Raji (cell line): Measurements from ENCODE around the gene MAPRE2.

Source experiments
- POLR2A ChIP-seq: IDR thresholded peaks from 2 replicates; pipeline ENCODE4 v1.6.1; 2011; ENCODE audit warnings: low read depth, low read length, control low read depth; ENCODE audit not compliant: insufficient read depth

The MAPRE2 gene

DNA sequence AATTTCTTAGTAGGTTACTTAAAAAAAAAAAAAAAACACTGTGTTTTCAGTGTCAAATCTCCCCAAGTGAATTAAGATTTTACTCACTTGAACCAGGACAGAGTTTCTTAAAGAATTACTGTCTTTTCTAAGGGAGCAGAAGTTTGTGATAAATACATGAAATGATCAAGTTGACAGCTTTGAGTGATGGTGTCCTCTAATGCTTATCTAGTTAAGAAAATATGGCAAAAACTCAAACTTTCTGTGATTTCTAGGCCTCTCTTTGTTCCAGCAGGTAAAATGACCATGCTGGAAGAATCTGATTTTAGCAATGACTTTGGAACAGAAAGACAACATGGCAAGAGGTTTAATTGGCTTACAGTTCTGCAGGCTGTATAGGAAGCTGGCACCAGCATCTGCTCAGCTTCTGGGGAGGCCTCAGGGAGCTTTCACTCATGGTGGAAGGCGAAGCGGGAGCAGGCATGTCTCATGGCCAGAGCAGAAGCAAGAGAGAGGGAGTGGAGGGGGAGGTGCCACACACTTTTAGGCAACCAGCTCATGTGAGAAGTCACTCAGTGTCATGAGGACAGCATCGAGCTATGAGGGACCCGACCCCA is 6.6 kb downstream of the MAPRE2 start:
- no peak for TF ChIP-seq POLR2A

DNA sequence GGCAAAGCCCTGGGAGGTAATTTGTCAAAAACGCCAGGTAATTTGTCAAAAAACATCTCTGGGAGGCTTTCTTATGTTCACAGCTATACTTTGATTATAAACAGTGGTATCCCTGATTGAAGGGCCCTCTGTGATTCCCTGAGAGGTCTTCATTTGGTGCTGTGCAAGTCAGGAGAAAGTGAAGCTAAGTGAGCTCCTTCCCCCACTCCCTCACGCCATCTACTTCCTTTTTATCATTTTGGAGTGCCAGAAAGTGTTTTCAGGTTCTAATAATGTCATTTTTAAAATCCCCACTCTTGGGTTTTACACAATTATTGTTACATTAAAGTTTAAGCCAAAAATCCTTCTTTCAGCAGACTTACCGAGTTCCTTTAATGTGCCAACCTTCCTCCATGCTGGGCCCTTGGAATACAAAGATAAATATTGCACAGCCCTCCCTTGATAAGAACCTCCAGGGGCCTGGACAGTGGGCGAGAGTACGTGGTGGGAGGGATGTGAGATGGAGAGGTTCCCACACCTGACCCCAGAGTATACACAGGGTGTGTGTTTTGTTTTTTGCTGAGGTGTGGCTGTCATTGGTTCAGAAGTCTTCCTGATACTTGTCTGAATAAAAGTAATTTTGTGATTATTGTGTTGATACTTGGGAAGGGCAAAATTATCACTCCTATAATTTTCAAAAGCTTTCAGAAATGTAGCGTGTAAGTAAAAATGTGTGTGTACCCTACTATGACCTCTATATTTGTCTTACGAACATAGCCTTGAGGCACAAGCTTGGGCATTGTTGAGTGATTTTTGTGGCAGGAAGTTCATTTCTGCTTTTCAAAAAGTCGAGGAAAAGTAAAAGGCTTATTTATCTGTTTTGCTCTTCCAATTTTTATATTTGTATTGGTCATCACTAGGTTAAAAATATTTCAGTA is 8.2 kb downstream of the MAPRE2 start:
- TF ChIP-seq POLR2A = no peak

DNA sequence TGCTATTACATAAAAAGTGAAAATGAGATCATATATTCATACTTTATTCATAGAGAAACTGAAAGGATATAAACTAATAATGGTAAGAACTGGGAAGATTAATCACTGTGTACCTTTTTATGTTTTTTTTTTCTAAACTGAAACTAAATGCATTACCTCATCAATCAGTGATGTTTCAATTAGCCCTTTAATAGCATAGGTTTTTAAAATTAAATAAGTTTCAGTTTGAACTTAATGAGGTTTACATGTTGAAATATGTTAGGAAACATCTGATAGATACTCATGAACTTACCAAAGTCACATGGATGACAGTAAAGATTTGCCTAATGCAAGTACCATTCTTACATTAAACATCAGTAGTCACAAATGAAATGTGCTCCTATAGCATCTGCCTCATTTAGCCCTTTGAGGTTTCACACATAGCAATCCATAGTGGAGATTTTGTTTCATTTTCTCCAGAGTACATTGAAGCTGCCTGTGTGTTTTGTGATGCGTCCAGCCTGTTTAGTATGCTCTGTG is 8.9 kb downstream of the MAPRE2 start:
- no peak for TF ChIP-seq POLR2A

DNA sequence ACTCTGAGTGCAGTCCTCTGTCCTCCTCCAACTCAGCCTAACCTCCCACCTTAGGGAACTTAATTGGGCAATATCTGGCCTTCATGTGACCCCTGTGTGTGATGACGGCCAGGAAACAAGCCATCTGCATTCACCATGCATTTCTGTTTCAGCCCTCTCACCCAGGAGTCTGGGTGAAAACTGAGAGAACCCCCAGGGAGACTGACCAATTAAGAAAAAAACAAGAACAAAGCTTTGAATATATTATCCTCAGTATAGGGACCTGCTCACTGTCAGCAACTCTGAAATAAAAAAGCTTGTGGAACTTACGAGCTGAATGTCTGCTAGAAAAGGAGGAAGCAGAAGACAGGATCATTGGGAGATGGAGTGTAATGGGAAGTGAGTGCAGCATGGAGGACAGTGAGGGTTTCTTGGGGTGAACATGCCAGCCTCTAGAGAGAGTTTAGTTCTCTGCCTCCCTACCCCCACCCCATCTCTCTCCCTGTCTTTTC is 9.5 kb downstream of the MAPRE2 start:
- TF ChIP-seq POLR2A = no peak

DNA sequence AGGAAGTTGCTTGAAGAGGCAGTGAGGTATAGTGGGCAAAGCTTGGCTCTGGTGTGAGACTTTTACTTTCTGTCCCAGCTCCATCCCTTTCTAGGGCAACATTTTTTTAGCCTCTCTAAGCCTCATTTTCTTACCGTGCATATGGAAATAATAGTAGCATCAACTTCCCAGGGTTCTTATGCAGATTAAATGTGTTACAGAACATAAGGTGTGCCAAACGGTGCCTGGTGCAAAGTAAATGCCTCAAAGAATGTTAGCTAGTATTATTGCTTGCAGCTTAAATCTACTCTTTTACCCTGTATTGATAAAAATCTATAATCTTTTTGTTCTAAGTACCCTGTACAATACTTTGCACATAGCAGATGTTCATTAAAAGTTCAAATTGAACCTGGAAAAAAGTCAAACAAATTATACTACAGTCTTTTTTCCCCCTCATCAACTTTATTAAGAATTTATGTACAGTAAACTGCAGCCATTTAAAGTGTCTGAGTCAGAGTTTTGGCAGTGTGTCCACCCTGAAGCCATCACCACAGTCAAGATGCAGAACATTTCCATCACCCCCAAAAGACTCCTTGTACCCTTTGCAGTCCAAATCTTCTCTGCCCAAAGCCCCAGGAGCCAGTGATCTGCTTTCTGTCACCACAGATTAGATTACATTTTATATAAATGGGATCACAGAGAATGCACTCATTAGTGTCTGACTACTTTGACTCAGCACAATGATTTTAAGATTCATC is 10.6 kb downstream of the MAPRE2 start:
- TF ChIP-seq POLR2A = no peak

DNA sequence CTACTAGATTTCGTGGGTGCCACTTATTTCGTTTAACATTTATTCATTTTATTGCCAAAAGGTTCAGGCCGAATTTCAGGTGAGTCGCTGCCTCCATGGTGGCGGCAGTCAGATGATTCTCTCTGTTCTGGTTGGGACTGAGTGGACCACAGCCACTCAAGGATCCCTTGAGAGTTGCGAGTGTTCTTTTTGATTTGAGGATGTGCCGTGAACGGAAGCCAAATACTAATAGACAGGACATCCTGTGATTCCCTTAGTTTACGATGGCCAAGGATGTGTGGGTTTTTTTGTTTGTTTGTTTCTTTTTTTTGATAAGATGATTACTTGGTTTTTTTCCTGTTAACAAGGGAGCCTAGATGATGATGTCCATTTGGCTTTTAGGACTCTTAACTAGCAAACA is 13.2 kb downstream of the MAPRE2 start:
- no peak for TF ChIP-seq POLR2A

DNA sequence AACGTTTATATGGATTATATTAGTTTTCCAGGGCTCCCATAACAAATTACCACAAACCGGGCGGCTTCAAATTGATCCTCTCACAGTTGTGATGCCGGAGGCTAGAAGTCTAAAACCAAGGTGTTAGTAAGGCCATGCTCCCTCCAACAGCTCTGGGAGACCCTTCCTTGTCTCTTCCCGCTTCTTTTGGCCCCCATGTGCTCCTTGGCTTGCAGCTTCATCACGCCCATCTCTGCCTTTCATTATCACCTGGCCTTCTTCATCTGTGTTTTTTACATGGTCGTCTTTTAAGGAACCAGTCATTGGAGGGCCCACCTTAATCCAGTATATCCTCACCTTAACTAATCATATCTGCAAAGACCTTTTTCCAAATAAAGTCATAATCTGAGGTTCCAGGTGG is 13.9 kb downstream of the MAPRE2 start:
- TF ChIP-seq POLR2A = no peak

DNA sequence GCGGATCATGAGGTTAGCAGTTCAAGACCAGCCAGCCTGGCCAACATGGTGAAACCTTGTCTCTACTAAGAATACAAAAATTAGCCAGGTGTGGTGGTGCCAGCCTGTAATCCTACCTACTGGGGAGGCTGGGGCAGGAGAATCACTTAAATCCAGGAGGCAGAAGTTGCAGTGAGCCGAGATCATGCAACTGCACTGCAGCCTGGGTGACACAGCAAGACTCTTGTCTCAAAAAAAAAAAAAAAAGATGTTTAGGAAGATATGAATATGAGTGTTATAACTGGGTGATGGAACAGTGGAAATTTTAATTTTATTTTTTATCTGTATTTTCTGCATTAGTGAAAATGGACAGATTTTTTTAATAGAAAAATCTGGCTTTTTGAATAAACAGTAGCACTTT is 14.5 kb downstream of the MAPRE2 start:
- no peak for TF ChIP-seq POLR2A

DNA sequence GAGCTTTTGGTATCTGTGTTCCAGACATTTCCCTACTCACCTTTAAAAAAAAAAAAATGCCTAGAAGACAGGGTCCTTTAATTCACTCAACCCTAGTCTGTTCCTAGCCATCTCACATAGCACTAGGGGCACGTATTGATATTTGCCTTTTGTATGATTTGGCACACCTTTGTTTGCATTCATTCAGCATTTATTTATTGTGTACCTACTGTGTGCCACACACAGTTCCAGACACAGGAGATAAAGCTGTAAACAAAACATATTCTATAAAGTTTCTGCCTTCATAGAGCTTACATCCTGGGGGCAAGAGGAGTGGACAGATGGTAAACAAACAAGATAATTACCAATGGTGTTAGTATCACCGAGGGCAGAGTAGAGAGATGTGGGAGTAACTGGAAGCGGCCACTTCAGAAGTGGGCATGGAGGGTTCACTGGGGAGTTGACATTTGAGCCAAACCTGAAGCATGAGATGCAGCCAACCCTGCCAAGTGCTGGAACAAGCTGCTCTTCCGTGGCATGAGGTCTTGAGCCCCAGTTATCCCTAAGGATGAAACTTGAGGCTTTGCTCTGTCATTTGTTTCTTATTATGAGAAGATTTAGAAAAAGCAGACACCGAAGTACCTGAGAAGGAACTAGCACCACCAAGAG is 18.2 kb downstream of the MAPRE2 start:
- TF ChIP-seq POLR2A = no peak

DNA sequence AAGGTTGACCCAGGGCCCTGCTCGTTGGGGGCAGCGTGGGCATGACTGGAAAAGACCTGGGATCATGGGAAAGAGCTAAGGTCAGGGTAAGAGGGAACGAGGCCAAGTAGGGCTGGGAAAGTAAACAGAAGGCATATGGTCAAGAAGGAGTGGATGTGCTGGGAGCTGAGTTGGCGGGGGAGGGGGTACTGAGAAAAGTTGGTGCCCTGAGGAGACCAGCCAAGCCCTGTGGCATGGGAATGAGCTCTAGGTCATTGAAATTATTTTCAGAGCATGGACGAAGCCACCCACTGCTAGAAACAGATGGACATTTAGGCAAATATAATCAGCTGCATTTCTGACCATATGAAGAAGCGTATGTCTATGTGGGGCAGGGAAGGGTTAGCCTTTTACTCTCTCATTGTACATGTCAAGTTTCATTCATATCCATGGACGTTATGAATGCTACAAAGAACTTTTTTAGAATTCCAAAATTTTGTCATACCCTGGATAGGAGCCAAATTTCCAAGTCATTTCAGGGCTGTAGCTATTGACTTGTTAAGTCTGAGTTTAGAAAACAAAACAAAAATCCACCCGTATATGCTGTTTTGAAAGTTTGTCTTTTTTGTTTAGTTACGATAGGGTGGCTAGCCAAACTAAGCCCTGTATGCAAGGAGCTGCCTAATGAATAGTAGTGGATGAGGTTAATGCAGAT is 19.1 kb downstream of the MAPRE2 start:
- no peak for TF ChIP-seq POLR2A

DNA sequence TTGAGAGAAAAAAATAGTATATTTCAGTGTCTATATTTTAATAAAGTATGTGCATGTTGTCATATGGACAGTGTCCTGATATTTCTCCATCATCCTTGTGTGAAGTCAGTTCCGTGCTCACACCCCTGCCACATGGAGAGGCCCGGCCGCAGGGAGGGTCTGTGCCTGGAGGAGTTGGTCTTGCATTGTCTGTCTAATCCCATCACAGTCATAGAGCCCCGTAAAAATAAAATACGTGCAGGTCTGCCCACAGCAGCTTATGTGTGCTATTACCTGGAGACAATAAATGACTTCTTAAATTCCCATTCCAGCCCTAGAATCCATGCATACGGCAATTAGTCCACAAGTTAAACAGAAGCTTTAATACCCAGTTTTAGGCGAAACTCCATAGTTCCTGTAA is 20.1 kb downstream of the MAPRE2 start:
- no peak for TF ChIP-seq POLR2A

DNA sequence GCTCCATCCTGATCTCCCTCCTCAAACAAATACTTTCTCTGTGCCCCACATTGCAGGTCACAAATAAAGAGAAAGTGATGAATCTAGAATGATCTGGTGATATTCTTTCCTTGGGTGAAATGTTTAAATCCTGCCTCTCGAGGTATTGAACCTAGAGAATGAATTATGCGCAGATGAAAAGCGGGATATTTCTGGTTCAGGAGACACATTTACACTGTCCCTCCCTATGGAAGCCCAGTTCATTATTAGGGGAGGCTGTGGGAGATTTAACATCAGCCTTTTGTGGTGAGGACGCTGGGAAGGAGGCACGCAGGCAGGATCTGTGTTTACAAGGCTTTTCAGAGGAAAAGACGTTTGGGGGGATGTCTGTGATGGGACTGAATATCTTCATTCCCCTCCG is 20.6 kb downstream of the MAPRE2 start:
- no peak for TF ChIP-seq POLR2A

DNA sequence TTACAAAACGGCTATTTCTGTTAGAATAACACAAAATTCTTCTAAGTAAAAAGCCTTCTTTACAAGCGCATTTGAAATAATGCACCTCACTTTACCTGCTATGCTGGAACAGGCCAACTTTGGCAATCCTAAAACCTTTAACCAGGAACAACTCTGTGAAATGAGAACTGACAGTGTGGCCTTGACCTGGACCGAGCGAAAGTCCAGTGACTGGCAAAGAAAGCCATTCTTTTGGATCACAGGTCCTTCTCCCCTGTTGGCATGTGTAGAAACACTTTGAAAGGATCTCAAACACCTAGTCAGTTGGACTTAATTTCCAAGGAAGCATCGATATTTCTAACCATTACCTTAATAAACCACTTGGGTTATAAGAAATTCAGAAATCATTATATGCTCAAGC is 21.2 kb downstream of the MAPRE2 start:
- TF ChIP-seq POLR2A = no peak
